Activated effector memory CD4-positive, alpha-beta T cell treated with anti-CD3 and anti-CD28 coated beads, Interleukin-2, amount 50 U/mL, for 16 hours (primary cell): ENCODE measurements around the gene THAP3.

Source experiments
- DNase-seq: peaks from one replicate; pipeline ENCODE4 v3.0.0-alpha.2; 2020

THAP3 gene

GRCh38 chr1:6613361-6614018, 11.2 kb upstream of the THAP3 start, which contains the start of gene PHF13:
Gene PHF13, plus strand, starts transcription at chr1:6613731. Its CDS starts 336 bp downstream, at chr1:6614067.
- peak; percentile 100 for DNase-seq

- peak; percentile 88 for DNase-seq
Measured at GRCh38 chr1:6614019-6614928, 10.4 kb upstream of the THAP3 start.

- peak; percentile 72 for DNase-seq
Measured at GRCh38 chr1:6614929-6615785, 9.5 kb upstream of the THAP3 start.

- no peak for DNase-seq
Measured at GRCh38 chr1:6619045-6619444, 5.6 kb upstream of the THAP3 start.

DNA sequence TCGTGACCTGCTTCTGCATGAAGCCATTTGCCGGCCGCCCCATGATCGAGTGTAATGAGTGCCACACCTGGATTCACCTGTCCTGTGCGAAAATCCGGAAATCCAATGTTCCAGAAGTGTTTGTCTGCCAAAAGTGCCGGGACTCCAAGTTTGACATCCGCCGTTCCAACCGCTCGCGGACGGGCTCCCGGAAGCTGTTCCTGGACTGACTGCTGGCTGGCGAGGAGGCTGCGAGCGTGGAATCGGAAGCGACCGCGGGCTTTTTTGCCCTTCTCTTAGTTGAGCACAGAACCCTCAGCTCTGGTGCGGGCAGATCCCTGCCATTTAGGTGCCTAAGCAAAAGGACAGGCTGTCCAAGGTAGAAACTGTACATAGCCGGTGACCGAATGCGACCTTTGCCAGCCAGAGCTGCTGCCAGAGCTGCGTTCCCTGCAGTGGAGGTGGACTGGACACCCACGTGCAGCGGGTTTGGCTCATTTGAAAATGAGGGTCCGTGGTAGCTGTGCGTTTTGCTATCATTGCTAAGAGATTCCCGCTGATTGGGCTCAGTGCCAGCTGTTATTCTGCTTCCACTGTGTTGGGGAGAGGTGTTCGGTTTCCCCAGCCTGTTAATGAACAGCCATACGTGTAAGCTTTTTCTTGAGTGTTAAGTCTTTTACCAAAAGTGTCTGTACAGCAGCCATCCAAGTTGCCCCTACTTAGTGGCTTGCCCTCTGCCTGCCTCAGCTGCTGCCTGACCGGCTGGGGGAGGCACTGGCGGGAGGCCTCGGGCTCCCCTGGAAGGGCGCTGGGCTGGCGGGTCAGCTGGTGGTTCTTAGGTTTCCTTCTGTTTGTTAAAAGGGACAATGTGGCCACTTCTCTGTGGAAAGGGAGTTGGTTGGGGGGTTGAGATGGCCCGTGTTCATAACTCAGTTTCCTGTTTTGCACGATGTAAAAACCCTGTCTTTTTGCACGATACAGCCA, 3.0 kb upstream of the THAP3 start:
- DNase-seq, result no peak

DNA sequence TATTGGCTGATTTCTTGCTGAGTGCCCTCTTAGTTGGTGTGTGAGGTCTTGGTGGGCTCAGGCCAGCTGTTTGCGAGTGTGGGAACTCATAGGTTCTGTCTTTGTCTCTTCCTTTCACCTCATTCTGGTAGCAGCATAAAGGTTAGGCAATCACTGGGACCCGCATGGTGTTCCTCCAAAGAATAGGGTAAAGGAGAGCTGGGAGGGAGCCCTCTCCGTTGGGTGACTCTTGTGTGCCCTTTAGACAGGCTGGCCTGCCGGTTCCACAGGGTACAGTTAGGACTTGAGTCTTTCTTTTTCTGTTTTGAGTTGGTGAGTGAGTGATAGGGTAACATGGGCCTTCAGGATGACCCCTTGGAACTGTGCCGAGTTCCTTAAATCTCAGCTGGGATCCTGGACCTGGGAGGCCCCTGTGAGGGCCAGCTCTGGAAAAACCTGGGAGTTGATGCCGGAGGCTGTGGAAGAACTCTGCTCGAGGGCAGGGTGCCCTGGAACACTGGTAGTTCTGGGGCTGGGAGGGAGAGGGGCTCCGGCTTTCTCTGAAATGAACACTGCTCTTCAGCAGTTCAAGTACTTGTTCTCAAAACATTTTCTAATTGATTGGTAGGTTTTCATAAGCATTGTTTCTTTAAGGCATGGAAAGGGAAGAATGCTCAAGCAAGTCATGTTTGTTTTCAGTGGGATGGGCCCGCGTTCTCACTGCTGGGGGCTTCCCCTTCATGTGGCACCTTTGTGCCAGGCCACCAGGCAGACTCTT, 2.1 kb upstream of the THAP3 start:
- no peak for DNase-seq

GRCh38 chr1:6623269-6623965, 1.3 kb upstream of the THAP3 start:
- DNase-seq, result no peak

- no peak for DNase-seq
Measured at GRCh38 chr1:6625584-6626149, 999 bp downstream of the THAP3 start.

DNA sequence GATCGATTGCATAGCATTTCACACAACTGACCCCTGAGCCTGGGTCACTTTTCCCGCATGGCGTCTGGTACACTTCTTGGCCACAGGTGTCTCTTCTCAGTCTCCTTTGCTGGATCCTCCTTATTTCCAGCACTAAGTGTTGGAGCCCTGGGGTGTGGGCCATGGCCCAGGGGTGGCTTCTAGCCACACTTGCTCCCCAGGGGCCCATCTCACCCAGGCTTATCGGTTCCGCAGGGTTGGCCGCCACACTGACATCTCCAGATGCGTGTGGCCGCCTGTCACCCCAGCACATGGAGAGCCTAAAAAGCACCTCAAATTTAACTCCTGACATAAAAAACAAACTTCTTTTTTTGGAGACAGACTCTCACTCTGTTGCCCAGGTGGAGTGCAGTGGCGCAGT, 2.4 kb downstream of the THAP3 start:
- DNase-seq, result no peak

DNA sequence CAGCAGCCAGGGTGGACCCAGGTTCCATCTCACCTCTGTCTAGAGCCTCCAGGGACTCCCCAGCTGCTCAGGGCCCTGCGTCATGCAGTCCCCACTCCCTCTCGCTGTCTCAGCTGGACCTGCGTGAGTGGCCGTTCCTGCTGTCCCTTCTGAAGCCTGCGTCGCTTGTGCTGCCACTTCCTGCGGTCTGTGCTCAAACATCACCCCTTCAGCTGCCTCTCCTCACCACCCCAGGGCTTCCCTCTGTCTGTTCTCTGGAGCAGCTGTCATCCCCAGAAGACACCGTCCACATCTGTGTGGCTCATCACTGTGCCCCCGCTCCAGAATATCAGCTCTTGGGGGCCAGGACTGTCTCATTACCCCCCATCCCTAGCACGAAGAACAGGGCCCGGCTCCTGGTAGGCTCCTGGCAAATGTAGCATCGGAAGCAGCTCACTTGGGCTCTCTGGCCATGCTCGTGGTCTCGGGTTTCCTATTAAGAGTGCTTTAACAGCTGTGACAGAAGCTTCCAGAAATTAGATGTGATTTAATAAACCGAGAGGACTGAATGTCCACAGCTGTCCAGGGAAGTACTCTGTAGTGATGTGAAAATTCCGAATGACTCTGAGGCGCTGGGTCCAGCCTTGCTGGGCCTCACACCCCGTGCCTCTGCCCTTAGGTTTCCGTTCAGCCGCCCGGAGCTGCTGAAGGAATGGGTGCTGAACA, 3.3 kb downstream of the THAP3 start:
- no peak for DNase-seq

DNA sequence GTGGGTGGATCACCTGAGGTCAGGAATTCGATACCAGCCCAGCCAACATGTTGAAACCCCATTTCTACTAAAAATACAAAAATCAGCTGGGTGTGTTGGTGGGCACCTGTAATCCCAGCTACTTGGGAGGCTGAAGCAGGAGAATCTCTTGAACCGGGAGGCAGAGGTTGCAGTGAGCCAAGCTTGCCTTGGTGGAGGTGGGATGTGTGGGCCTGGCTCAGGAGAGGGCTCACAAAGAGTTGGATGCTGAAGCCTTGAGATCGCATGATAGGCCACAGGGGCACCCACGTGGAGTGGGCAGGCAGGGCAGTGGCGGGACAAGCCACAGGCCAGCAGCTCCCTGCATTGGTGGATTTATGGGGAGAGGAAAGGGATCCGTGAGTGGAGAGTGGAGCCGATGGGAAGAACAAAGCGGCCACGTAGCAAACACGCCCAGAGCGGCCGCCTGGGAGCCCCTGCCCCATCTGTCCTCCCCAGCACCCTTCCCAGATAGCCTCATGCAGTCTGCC, 4.4 kb downstream of the THAP3 start:
- DNase-seq, result no peak

- no peak for DNase-seq
Measured at GRCh38 chr1:6630027-6630426, 5.4 kb downstream of the THAP3 start.

- no peak for DNase-seq
Measured at GRCh38 chr1:6631058-6631457, 6.4 kb downstream of the THAP3 start.

DNA sequence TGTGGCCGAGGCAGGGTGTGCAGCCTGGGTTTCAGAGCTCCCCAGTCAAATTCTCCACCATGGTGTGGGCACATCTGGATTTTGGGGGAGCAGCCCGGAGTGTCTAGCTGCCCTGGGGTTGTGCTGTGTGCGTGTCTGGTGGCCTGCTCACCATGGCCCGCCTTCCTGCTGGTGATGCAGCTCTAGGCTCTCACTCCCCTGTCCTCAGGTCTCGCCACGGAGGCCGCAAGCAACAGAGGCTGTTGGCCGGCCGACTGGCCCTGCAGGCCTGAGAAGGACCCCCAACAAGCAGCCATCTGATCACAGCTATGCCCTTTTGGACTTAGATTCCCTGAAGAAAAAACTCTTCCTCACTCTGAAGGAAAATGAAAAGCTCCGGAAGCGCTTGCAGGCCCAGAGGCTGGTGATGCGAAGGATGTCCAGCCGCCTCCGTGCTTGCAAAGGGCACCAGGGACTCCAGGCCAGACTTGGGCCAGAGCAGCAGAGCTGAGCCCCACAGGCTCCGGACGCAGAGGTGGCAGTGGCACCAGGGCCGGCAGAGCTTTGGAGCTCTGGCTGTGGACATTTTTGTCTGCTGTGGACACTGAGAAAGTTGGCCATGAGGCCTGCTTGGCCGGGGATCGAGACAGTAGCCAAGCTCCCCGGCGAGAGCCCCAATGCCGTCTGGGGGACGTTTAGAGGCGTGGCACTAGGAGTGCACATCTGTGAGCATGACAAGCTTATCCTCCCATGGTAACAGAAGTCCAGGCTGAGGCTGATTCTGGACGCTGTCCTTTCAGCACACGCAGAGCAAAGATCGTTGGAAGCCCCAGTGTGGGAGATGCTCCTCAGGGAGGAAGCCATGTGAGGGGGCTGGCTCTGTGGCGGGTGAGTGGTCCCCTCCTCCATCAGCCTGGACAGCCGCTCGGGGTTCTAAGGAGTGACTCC, 8.2 kb downstream of the THAP3 start:
- no peak for DNase-seq

DNA sequence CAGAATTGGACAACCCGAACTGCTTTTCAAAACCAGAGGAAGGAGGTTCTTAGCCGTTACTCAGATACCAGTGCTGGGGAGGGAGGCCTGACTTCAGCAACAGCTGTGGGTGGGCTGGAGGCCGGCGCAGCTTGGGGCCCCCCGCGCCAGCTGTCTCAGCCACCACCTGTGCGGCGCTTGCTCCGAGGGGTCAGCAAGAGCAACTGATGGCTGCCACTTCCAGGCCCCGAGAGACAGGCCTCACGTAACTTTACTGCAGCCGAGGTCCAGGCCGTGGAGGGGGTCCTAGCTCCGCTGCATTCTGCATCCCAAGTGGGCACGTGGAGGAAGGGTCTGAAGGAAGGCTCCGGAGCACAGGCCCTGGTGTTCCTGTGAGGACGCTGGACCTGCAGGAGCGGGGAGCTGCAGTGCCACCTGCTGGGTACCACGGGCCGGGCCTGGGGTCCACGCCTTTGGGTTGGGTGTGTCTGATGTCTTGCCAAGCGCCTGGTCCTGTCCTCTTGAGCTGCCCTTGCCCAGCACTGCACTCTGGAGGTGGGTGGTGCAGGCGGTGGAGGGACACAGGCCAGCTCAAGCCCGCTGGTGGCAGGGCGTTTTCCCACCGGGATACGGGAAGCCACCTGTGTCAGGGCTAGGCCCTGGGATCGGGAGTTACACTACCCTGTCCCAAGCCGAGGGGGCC, 9.8 kb downstream of the THAP3 start:
- peak; percentile 77 for DNase-seq

GRCh38 chr1:6635161-6635909, 10.7 kb downstream of the THAP3 start:
- no peak for DNase-seq
